HEK293 (cell line): ENCODE measurements around the gene ZDHHC21.

Source experiments
- CTCF ChIA-PET: fragments of 350-600 bp; formaldehyde crosslinking; extraction: SDS; loops from one replicate; lab custom pipeline; 2021; ENCODE audit warnings: antibody characterized with exemption; lab: Yijun Ruan, JAX
- POLR2A ChIA-PET: fragments of 300-600 bp; formaldehyde crosslinking; extraction: SDS; loops from one replicate; lab custom pipeline; 2020; ENCODE audit warnings: antibody characterized with exemption, inconsistent platforms; lab: Yijun Ruan, JAX
- H3K27ac ChIP-seq: fragments of 200-500 bp; sonication (Bioruptor generic); 2 replicates; pipeline ENCODE4 v1.5.1; 2014; ENCODE audit warnings: low read depth, low read length, control low read depth, inconsistent platforms; ENCODE audit errors: extremely low read depth
- H3K36me3 ChIP-seq, 2 experiments: fragments of 200-500 bp in 1 of 2; sonication (Bioruptor generic) in 1 of 2; 1 replicate in 1 of 2; 2 replicates in 1 of 2; pipeline ENCODE4 v1.5.1; 2014 to 2017; ENCODE audit warnings: inconsistent platforms in 2 of 2, low read length in 2 of 2; ENCODE audit not compliant: control insufficient read depth in 2 of 2, insufficient read depth in 1 of 2
- H3K4me1 ChIP-seq: fragments of 200-500 bp; sonication (Bioruptor generic); 2 replicates; pipeline ENCODE4 v1.5.1; 2014; ENCODE audit warnings: mild to moderate bottlenecking, low read length, inconsistent platforms; ENCODE audit not compliant: control insufficient read depth, insufficient read depth
- H3K4me3 ChIP-seq: 2 replicates; pipeline ENCODE4 v1.5.1; 2011; ENCODE audit warnings: low read depth, mild to moderate bottlenecking, control low read depth, low read length, moderate library complexity
- H3K9me3 ChIP-seq: fragments of 200-500 bp; sonication (Bioruptor generic); 2 replicates; pipeline ENCODE4 v1.5.1; 2014; ENCODE audit warnings: low read depth, low read length, inconsistent platforms; ENCODE audit not compliant: control insufficient read depth, insufficient read depth
- GLI4 ChIP-seq: fragments of 450-650 bp; formaldehyde crosslinking; IDR thresholded peaks from 2 replicates; pipeline ENCODE4 v1.5.1; 2016; ENCODE audit warnings: missing biosample characterization, missing genetic modification characterization
- HIC1 ChIP-seq: fragments of 450-650 bp; formaldehyde crosslinking; IDR thresholded peaks from 2 replicates; pipeline ENCODE4 v1.5.1; 2016; ENCODE audit warnings: missing biosample characterization, missing genetic modification characterization
- HOXD13 ChIP-seq: sonication (generic); formaldehyde crosslinking; IDR thresholded peaks from 2 replicates; pipeline ENCODE4 v1.8.0; 2022; ENCODE audit warnings: missing genetic modification reagents, borderline replicate concordance
- IKZF3 ChIP-seq: fragments of 450-650 bp; IDR thresholded peaks from 2 replicates; pipeline ENCODE4 v1.5.0; 2018; ENCODE audit warnings: missing biosample characterization, mild to moderate bottlenecking, missing genetic modification characterization, moderate library complexity
- KLF10 ChIP-seq: fragments of 450-650 bp; IDR thresholded peaks from 2 replicates; pipeline ENCODE4 v1.5.1; 2018; ENCODE audit warnings: missing biosample characterization, mild to moderate bottlenecking, missing genetic modification characterization
- RBAK ChIP-seq: fragments of 450-650 bp; formaldehyde crosslinking; IDR thresholded peaks from 2 replicates; pipeline ENCODE4 v1.5.1; 2016; ENCODE audit warnings: missing biosample characterization, missing genetic modification characterization
- ZBTB1 ChIP-seq: fragments of 450-650 bp; formaldehyde crosslinking; IDR thresholded peaks from 2 replicates; pipeline ENCODE4 v1.5.1; 2016; ENCODE audit warnings: missing biosample characterization, missing genetic modification characterization
- ZBTB49 ChIP-seq: fragments of 450-650 bp; formaldehyde crosslinking; IDR thresholded peaks from 2 replicates; pipeline ENCODE4 v1.5.1; 2016; ENCODE audit warnings: missing biosample characterization, missing genetic modification characterization, low read depth
- ZBTB7A ChIP-seq: fragments of 450-650 bp; formaldehyde crosslinking; IDR thresholded peaks from 2 replicates; pipeline ENCODE4 v1.5.1; 2016; ENCODE audit warnings: low read depth, missing biosample characterization, missing genetic modification characterization
- ZFP41 ChIP-seq: fragments of 450-650 bp; formaldehyde crosslinking; IDR thresholded peaks from 2 replicates; pipeline ENCODE4 v1.5.1; 2016; ENCODE audit warnings: missing biosample characterization, missing genetic modification characterization, borderline replicate concordance
- ZNF112 ChIP-seq: fragments of 450-650 bp; formaldehyde crosslinking; IDR thresholded peaks from 2 replicates; pipeline ENCODE4 v1.5.0; 2017; ENCODE audit warnings: missing biosample characterization, missing genetic modification characterization
- ZNF114 ChIP-seq: fragments of 450-650 bp; formaldehyde crosslinking; IDR thresholded peaks from 2 replicates; pipeline ENCODE4 v1.5.0; 2017; ENCODE audit warnings: missing biosample characterization, missing genetic modification characterization
- ZNF140 ChIP-seq: fragments of 450-650 bp; formaldehyde crosslinking; IDR thresholded peaks from 2 replicates; pipeline ENCODE4 v1.5.1; 2016; ENCODE audit warnings: missing biosample characterization, missing genetic modification characterization
- ZNF19 ChIP-seq: fragments of 450-650 bp; formaldehyde crosslinking; IDR thresholded peaks from 2 replicates; pipeline ENCODE4; 2016; ENCODE audit warnings: missing biosample characterization, missing genetic modification characterization, low read depth
- ZNF239 ChIP-seq: fragments of 450-650 bp; formaldehyde crosslinking; IDR thresholded peaks from 2 replicates; pipeline ENCODE4 v1.5.1; 2016; ENCODE audit warnings: missing biosample characterization, missing genetic modification characterization
- ZNF449 ChIP-seq: fragments of 450-650 bp; formaldehyde crosslinking; IDR thresholded peaks from 2 replicates; pipeline ENCODE4 v1.5.1; 2017; ENCODE audit warnings: missing biosample characterization, mild to moderate bottlenecking, missing genetic modification characterization, moderate library complexity
- ZNF473 ChIP-seq: fragments of 450-650 bp; formaldehyde crosslinking; IDR thresholded peaks from 2 replicates; pipeline ENCODE4 v1.5.1; 2017; ENCODE audit warnings: missing biosample characterization, missing genetic modification characterization
- ZNF521 ChIP-seq: fragments of 450-650 bp; formaldehyde crosslinking; IDR thresholded peaks from 2 replicates; pipeline ENCODE4 v1.5.1; 2017; ENCODE audit warnings: missing biosample characterization, mild to moderate bottlenecking, missing genetic modification characterization
- ZNF544 ChIP-seq: fragments of 450-650 bp; formaldehyde crosslinking; IDR thresholded peaks from 2 replicates; pipeline ENCODE4 v1.5.0; 2017; ENCODE audit warnings: missing biosample characterization, missing genetic modification characterization
- ZNF571 ChIP-seq: fragments of 450-650 bp; formaldehyde crosslinking; IDR thresholded peaks from 2 replicates; pipeline ENCODE4 v1.5.0; 2017; ENCODE audit warnings: missing biosample characterization, missing genetic modification characterization
- ZNF624 ChIP-seq: fragments of 450-650 bp; formaldehyde crosslinking; IDR thresholded peaks from 2 replicates; pipeline ENCODE4 v1.5.1; 2017; ENCODE audit warnings: missing biosample characterization, missing genetic modification characterization
- ZNF664 ChIP-seq: fragments of 450-650 bp; formaldehyde crosslinking; IDR thresholded peaks from 2 replicates; pipeline ENCODE4 v1.5.1; 2016; ENCODE audit warnings: missing biosample characterization, missing genetic modification characterization
- ZNF670 ChIP-seq: fragments of 450-650 bp; formaldehyde crosslinking; IDR thresholded peaks from 2 replicates; pipeline ENCODE4 v1.5.1; 2016; ENCODE audit warnings: missing biosample characterization, missing genetic modification characterization, low read depth
- ZNF785 ChIP-seq: fragments of 450-650 bp; formaldehyde crosslinking; IDR thresholded peaks from 2 replicates; pipeline ENCODE4 v1.5.1; 2016; ENCODE audit warnings: missing biosample characterization, missing genetic modification characterization
- ZNF791 ChIP-seq: fragments of 450-650 bp; formaldehyde crosslinking; IDR thresholded peaks from 2 replicates; pipeline ENCODE4 v1.5.1; 2016; ENCODE audit warnings: missing biosample characterization, missing genetic modification characterization
- ZNF792 ChIP-seq: fragments of 450-650 bp; formaldehyde crosslinking; IDR thresholded peaks from 2 replicates; pipeline ENCODE4 v1.5.1; 2016; ENCODE audit warnings: missing biosample characterization, missing genetic modification characterization
- ZSCAN5A ChIP-seq: fragments of 450-650 bp; formaldehyde crosslinking; IDR thresholded peaks from 2 replicates; pipeline ENCODE4 v1.5.1; 2016; ENCODE audit warnings: missing biosample characterization, missing genetic modification characterization

The ZDHHC21 gene

GRCh38 chr9:14597171-14597799 is 95.9 kb downstream of the ZDHHC21 start:
- CTCF ChIA-PET: no interaction called here
- no peaks in the 10 kb centered on the region for H3K4me1 ChIP-seq
- no peak overlapping the region for H3K27ac ChIP-seq
- H3K36me3 ChIP-seq: peaks cover 0 to 6% of the 10 kb centered on the region in 2 experiments; a peak in 1 of 3 replicates
- TF ChIP-seq ZNF792 (tag by site-specific recombination) (no peak), ZBTB1 (tag by site-specific recombination) (no peak), HOXD13 (CRISPR knock-in tag) (no peak), ZNF785 (tag by site-specific recombination) (no peak), ZNF571 (tag by site-specific recombination) (no peak), ZNF624 (tag by site-specific recombination) (no peak)
- H3K9me3 ChIP-seq: no peaks in the 10 kb centered on the region
- no peak overlapping the region for H3K4me3 ChIP-seq
- POLR2A ChIA-PET: no interaction called here

- ChIA-PET CTCF (interaction anchor here (0.8 kb wide), 1 partner anchor 60 kb away, joined by 3 read pairs; no protein-coding TSS in a partner anchor), POLR2A (no interaction called here)
- H3K4me1 ChIP-seq: no peaks in the 10 kb centered on the region
Measured at GRCh38 chr9:14593406-14593805, 99.8 kb downstream of the ZDHHC21 start.

GRCh38 chr9:14591411-14591810 is 101.8 kb downstream of the ZDHHC21 start:
- ChIA-PET POLR2A (no interaction called here), CTCF (no interaction called here)
- TF ChIP-seq ZFP41 (tag by site-specific recombination) (no peak), HIC1 (tag by site-specific recombination) (no peak), GLI4 (no peak), ZNF449 (no peak), ZNF664 (no peak), ZNF473 (no peak), ZNF670 (no peak), ZNF624 (tag by site-specific recombination) (no peak), ZNF791 (tag by site-specific recombination) (no peak), ZBTB7A (tag by site-specific recombination) (no peak), IKZF3 (tag by site-specific recombination) (no peak), ZNF140 (tag by site-specific recombination) (no peak), ZSCAN5A (tag by site-specific recombination) (no peak)

More at GRCh38 chr9:14593406-14593805, 99.8 kb downstream of the ZDHHC21 start:
- H3K9me3 ChIP-seq: no peaks in the 10 kb centered on the region
- no peak overlapping the region for H3K4me3 ChIP-seq
- no peak overlapping the region for H3K27ac ChIP-seq
- TF ChIP-seq ZNF239 (tag by site-specific recombination) (no peak), ZNF114 (tag by site-specific recombination) (no peak), RBAK (tag by site-specific recombination) (no peak), ZBTB49 (tag by site-specific recombination) (no peak), KLF10 (tag by site-specific recombination) (no peak), ZNF19 (tag by site-specific recombination) (no peak), ZBTB7A (tag by site-specific recombination) (no peak), ZNF112 (no peak), ZNF544 (tag by site-specific recombination) (no peak), ZNF521 (no peak)
- TF ChIP-seq, all 188 proteins: peak for 0
- H3K36me3 ChIP-seq: peaks cover 0 to 6% of the 10 kb centered on the region in 2 experiments; a peak in 1 of 3 replicates

More at GRCh38 chr9:14591411-14591810, 101.8 kb downstream of the ZDHHC21 start:
- Histone ChIP-seq H3K36me3 (peaks cover 0 to 5% of the 10 kb centered on the region in 2 experiments; a peak in 1 of 3 replicates), H3K4me3 (no peak overlapping the region), H3K4me1 (no peaks in the 10 kb centered on the region), H3K27ac (no peak overlapping the region), H3K9me3 (no peaks in the 10 kb centered on the region)
